Measurements from ENCODE around the gene P2RX5.
"Not testable (repeated sequence)": the region's sequence is repeated elsewhere in the genome, so short reads cannot be mapped to it uniquely, and the experiment has no call there.

P2RX5 gene

GRCh38 chr17:3710951-3711383 is 15.0 kb upstream of the P2RX5 start:
- FAIRE-seq = no peak

- FAIRE-seq = no peak
Observed at GRCh38 chr17:3708366-3708765, 12.4 kb upstream of the P2RX5 start.

- FAIRE-seq = not testable (repeated sequence)
Observed at GRCh38 chr17:3705718-3705984, 9.7 kb upstream of the P2RX5 start.

- no peak for FAIRE-seq
Observed at GRCh38 chr17:3704931-3705717, 9.2 kb upstream of the P2RX5 start.

GRCh38 chr17:3702041-3702539 is 6.1 kb upstream of the P2RX5 start:
- FAIRE-seq = not testable (repeated sequence)

GRCh38 chr17:3699951-3700350 is 4.0 kb upstream of the P2RX5 start:
- no peak for FAIRE-seq

- no peak for FAIRE-seq
Observed at GRCh38 chr17:3698139-3698538, 2.2 kb upstream of the P2RX5 start.

- FAIRE-seq = no peak
Observed at GRCh38 chr17:3697103-3697476, 1.1 kb upstream of the P2RX5 start.

- no peak for FAIRE-seq
Observed at GRCh38 chr17:3695129-3695722, 729 bp downstream of the P2RX5 start.

GRCh38 chr17:3693829-3694231 is 2.1 kb downstream of the P2RX5 start:
- FAIRE-seq = no peak

- no peak for FAIRE-seq
Observed at GRCh38 chr17:3693141-3693540, 2.8 kb downstream of the P2RX5 start.

GRCh38 chr17:3692346-3692745 is 3.6 kb downstream of the P2RX5 start:
- FAIRE-seq = no peak

GRCh38 chr17:3691617-3692067 is 4.3 kb downstream of the P2RX5 start:
- no peak for FAIRE-seq

- FAIRE-seq = no peak
Observed at GRCh38 chr17:3690094-3690715, 5.8 kb downstream of the P2RX5 start.

GRCh38 chr17:3689262-3690093 is 6.5 kb downstream of the P2RX5 start:
- no peak for FAIRE-seq

GRCh38 chr17:3688852-3689261 is 7.1 kb downstream of the P2RX5 start:
- FAIRE-seq = no peak

- no peak for FAIRE-seq
Observed at GRCh38 chr17:3688027-3688553, 7.9 kb downstream of the P2RX5 start.

GRCh38 chr17:3685174-3685573 is 10.8 kb downstream of the P2RX5 start:
- no peak for FAIRE-seq

GRCh38 chr17:3683054-3683511 is 12.9 kb downstream of the P2RX5 start:
- FAIRE-seq = no peak

- no peak for FAIRE-seq
Observed at GRCh38 chr17:3682033-3682432, 13.9 kb downstream of the P2RX5 start.

- no peak for FAIRE-seq
Observed at GRCh38 chr17:3681565-3681964, 14.4 kb downstream of the P2RX5 start.

GRCh38 chr17:3681057-3681456 is 14.9 kb downstream of the P2RX5 start:
- FAIRE-seq = no peak

Measured in islet of Langerhans (tissue), 1 donor.